Activated CD4-positive, alpha-beta memory T cell treated with anti-CD3 and anti-CD28 coated beads for 36 hours (primary cell): ENCODE data around the gene MAP3K14. TPM values are rescaled to one million over a fixed set of nuclear protein-coding genes. Genes with fewer than 3 reads are reported as not detected.

ENCODE experiments used
- CTCF ChIA-PET: fragments of 350-600 bp; sonication (Branson Sonifier 250); formaldehyde crosslinking; loops from one replicate; lab custom pipeline; 2021; ENCODE audit warnings: antibody characterized with exemption, inconsistent platforms; lab: Charles Lee
- POLR2A ChIA-PET: fragments of 350-600 bp; sonication (Branson Sonifier 250); formaldehyde crosslinking; loops from one replicate; lab custom pipeline; 2021; ENCODE audit warnings: antibody characterized with exemption; lab: Charles Lee
- DNase-seq: peaks from one replicate; pipeline ENCODE4 v3.0.0-alpha.2; 2020
- H3K27ac Mint-ChIP-seq: one replicate; pipeline ENCODE4 v1.8.0; 2021; ENCODE audit warnings: mixed read lengths
- H3K27me3 Mint-ChIP-seq: one replicate; pipeline ENCODE4 v1.8.0; 2021; ENCODE audit warnings: mixed read lengths
- H3K36me3 Mint-ChIP-seq: one replicate; pipeline ENCODE4 v1.8.0; 2021; ENCODE audit warnings: mixed read lengths
- H3K4me1 Mint-ChIP-seq: one replicate; pipeline ENCODE4 v1.8.0; 2021; ENCODE audit warnings: low read depth, mixed read lengths
- H3K4me3 Mint-ChIP-seq: one replicate; pipeline ENCODE4 v1.8.0; 2021; ENCODE audit warnings: mild to moderate bottlenecking, mixed read lengths
- H3K9me3 Mint-ChIP-seq: one replicate; pipeline ENCODE4 v1.8.0; 2021; ENCODE audit warnings: mixed read lengths
- intact Hi-C: fragments of 100-400 bp; cut with micrococcal nuclease; formaldehyde crosslinking; loops from one replicate; pipeline ENCODE4 v1.15.1; 2023
- total RNA-seq, 2 experiments: library from RNA; stranded (reverse); gene quantifications; one replicate each; pipeline ENCODE4 v1.2.3, GENCODE V29; 2021

The MAP3K14 gene
- total RNA-seq, 2 experiments from 2014 or later, result 62.9 to 65.0 TPM

DNA sequence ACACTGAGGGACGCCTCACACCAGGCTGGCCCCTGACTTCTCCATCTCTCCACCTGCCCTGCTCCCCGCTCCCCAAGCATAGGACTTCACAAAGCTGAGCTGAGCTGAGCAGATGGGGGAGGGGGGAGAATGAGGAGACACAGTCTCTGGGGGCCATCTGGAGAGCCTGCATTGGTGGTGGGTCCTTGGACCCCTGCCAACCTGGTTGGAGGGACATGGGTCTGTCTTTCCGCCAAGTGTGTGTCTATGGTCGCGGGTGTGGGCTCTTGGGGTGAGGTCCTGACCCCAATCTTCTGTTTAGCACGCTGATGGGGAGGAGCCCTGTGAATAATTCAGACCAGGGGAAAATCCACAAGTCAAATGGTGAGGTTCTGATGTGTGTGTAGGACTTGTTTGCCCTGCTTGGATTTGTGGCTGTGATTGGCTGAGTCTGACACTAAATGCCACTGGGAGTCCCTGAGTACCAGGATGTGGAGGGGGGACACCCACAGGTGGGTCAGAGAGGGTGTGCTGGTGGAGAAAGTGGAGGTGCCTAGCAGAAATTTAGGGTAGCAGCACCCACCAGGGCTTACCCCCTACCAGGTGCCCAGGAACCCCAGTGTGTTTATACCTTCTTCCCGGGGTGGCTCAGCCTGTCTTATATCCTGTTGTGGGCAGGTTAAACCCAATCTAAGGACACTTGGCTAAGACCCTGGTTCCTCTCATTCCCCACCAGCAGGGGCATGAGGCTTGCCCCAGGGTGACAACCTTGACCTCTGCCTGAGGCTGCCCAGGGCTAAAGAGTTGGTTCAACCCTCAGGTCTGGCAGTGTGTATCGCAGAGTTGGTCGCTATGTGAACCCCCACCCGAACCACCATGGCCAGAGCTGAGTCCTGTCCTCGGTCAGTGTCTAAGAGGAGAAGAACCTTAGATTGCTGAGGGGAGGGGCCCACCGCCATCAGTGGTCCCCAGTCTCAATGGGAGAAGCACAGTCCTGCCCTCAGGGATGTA lies 93.0 kb downstream of the MAP3K14 start:
- ChIA-PET CTCF (interaction anchor here (0.6 to 13.8 kb wide), 5 partner anchors 9 to 88 kb away, joined by 3 to 488 read pairs (median 38); partner anchors contain the start of genes ACBD4 and HEXIM1), POLR2A (interaction anchor here (0.6 to 6.2 kb wide), 10 partner anchors 6 to 93 kb away, joined by 3 to 75 read pairs (median 25); partner anchors contain the start of genes HEXIM1 and MAP3K14)
- Mint-ChIP-seq H3K27me3 (no peaks in the 10 kb centered on the region), H3K9me3 (no peaks in the 10 kb centered on the region), H3K27ac (peak overlapping the region; percentile 100), H3K4me3 (peak overlapping the region; percentile 100), H3K36me3 (peaks cover 53% of the 10 kb centered on the region), H3K4me1 (peaks cover 55% of the 10 kb centered on the region)
- intact Hi-C loops, result loop anchor here (1.0 kb wide), 1 partner anchor 23 kb away; no protein-coding TSS in a partner anchor
- peak; percentile 82 for DNase-seq

DNA sequence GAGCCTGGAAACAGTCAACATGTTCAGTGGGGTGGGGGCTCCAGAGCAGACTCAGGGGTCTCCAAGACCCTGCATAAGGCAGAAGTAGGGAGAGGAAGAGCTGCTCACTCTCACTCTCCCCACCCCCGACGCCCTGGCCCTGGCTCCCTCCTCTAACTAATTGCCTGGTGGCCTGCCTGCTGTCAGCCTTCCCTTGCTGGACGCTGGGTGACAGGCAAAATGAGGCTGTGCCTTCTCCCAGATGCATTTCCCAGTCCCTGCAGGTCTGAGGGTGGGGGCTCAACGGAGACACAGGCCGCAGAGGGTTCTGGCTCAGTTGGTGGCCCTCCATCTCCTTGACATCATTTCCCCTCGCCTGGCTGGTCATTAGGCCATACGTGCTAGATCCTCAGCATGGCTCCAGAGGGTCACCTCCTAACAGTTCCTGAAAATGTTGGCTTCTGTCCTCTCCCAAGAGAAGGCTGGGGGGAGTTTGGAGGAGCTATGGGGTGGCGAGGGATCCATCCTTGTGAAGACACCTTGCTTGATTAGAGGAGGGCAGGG lies 93.8 kb downstream of the MAP3K14 start:
- POLR2A ChIA-PET, result interaction anchor here (0.6 to 6.2 kb wide), 9 partner anchors 7 to 94 kb away, joined by 3 to 75 read pairs (median 17); partner anchors contain the start of genes HEXIM1 and MAP3K14
- DNase-seq, result no peak
- no peaks in the 10 kb centered on the region for H3K9me3 Mint-ChIP-seq
- peak overlapping the region; percentile 100 for H3K27ac Mint-ChIP-seq
- CTCF ChIA-PET, result interaction anchor here (0.6 to 13.8 kb wide), 5 partner anchors 10 to 88 kb away, joined by 3 to 488 read pairs (median 4); partner anchors contain the start of gene ACBD4
- H3K36me3 Mint-ChIP-seq, result peaks cover 56% of the 10 kb centered on the region
- intact Hi-C loops, result loop anchor here (1.0 kb wide), 1 partner anchor 24 kb away; no protein-coding TSS in a partner anchor
- H3K4me1 Mint-ChIP-seq, result peaks cover 49% of the 10 kb centered on the region
- no peaks in the 10 kb centered on the region for H3K27me3 Mint-ChIP-seq
- peak overlapping the region; percentile 100 for H3K4me3 Mint-ChIP-seq

GRCh38 chr17:45222289-45222995 lies 94.4 kb downstream of the MAP3K14 start:
- H3K36me3 Mint-ChIP-seq, result peaks cover 59% of the 10 kb centered on the region

DNA sequence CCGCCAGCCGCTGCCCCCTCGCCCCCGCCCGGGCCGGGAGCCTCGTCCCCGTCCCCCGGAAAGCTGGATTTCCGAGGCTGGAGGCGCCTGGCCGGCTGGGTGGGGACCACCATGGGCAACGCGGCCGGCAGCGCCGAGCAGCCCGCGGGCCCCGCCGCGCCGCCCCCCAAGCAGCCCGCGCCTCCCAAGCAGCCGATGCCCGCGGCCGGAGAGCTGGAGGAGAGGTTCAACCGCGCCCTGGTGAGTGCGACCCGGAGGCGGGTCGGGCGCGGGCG lies 94.9 kb downstream of the MAP3K14 start:
- intact Hi-C loops, result no loop called here
- H3K27me3 Mint-ChIP-seq, result no peaks in the 10 kb centered on the region
- CTCF ChIA-PET, result interaction anchor here (0.8 to 13.8 kb wide), 6 partner anchors 11 to 163 kb away, joined by 3 to 488 read pairs (median 50); partner anchors contain the start of genes ACBD4 and HEXIM2
- peaks cover 63% of the 10 kb centered on the region for H3K36me3 Mint-ChIP-seq
- H3K4me3 Mint-ChIP-seq, result peak overlapping the region; percentile 100
- peaks cover 43% of the 10 kb centered on the region for H3K4me1 Mint-ChIP-seq
- no peak for DNase-seq
- POLR2A ChIA-PET, result interaction anchor here (0.7 to 6.2 kb wide), 11 partner anchors 8 to 170 kb away, joined by 3 to 75 read pairs (median 17); partner anchors contain the start of genes HEXIM1 and MAP3K14
- no peaks in the 10 kb centered on the region for H3K9me3 Mint-ChIP-seq
- H3K27ac Mint-ChIP-seq, result peak overlapping the region; percentile 100

More at GRCh38 chr17:45222289-45222995, 94.4 kb downstream of the MAP3K14 start:
- Mint-ChIP-seq H3K27me3 (no peaks in the 10 kb centered on the region), H3K27ac (peak overlapping the region; percentile 100), H3K4me3 (peak overlapping the region; percentile 100), H3K9me3 (no peaks in the 10 kb centered on the region), H3K4me1 (peaks cover 47% of the 10 kb centered on the region)
- peak; percentile 81 for DNase-seq
- POLR2A ChIA-PET, result interaction anchor here (0.7 to 6.2 kb wide), 12 partner anchors 8 to 170 kb away, joined by 3 to 75 read pairs (median 12); partner anchors contain the start of genes HEXIM1 and MAP3K14
- CTCF ChIA-PET, result interaction anchor here (0.6 to 13.8 kb wide), 8 partner anchors 11 to 87 kb away, joined by 3 to 488 read pairs (median 6); partner anchors contain the start of genes ACBD4 and HEXIM2
- intact Hi-C loops, result no loop called here

GRCh38 chr17:45221081-45222013 lies 95.5 kb downstream of the MAP3K14 start, which contains the start of gene FMNL1:
FMNL1 (plus strand) TSS chr17:45221885; CDS start chr17:45222125, 240 bp downstream.
- intact Hi-C loops, result no loop called here
- CTCF ChIA-PET, result interaction anchor here (0.7 to 13.8 kb wide), 11 partner anchors 12 to 164 kb away, joined by 3 to 488 read pairs (median 21); partner anchors contain the start of genes ACBD4 and HEXIM2
- H3K9me3 Mint-ChIP-seq, result no peaks in the 10 kb centered on the region
- H3K4me3 Mint-ChIP-seq, result peak within 1 kb of the TSS; percentile 100
- peaks cover 64% of the 10 kb centered on the region for H3K36me3 Mint-ChIP-seq
- no peaks in the 10 kb centered on the region for H3K27me3 Mint-ChIP-seq
- POLR2A ChIA-PET, result interaction anchor here (0.7 to 6.2 kb wide), 13 partner anchors 9 to 171 kb away, joined by 3 to 75 read pairs (median 6); partner anchors contain the start of genes HEXIM1 and MAP3K14
- peak; percentile 78 for DNase-seq
- H3K27ac Mint-ChIP-seq, result peak within 1 kb of the TSS; percentile 100
- peaks cover 41% of the 10 kb centered on the region for H3K4me1 Mint-ChIP-seq

DNA sequence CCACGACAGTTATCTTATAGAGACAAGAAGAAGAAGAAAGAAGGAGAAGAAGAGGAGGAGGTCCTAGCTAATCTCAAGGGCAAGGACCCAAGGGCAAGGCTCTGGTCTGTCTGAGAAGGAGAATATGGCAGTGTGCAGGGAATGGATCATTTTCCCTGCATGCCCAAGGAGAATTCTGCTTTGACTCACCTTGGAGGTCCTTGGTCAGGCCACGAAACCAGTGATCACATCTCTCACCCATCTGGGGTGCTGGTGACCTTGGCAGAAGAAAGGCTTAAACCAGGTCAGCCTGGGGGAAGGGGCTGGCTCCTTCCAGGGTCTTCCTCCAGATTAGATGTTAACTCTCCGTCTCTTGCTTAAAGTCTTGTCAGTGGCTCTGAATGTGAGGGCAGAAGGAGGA lies 96.7 kb downstream of the MAP3K14 start:
- intact Hi-C loops, result no loop called here
- ChIA-PET CTCF (interaction anchor here (0.6 to 13.8 kb wide), 28 partner anchors 13 to 172 kb away, joined by 3 to 488 read pairs (median 12); partner anchors contain the start of genes ACBD4, HEXIM1, MAP3K14 and PLCD3), POLR2A (interaction anchor here (0.8 to 5.8 kb wide), 7 partner anchors 10 to 97 kb away, joined by 3 to 75 read pairs (median 17); partner anchors contain the start of genes HEXIM1 and MAP3K14)
- H3K27me3 Mint-ChIP-seq, result no peaks in the 10 kb centered on the region
- peaks cover 63% of the 10 kb centered on the region for H3K36me3 Mint-ChIP-seq
- peak overlapping the region; percentile 81 for H3K4me3 Mint-ChIP-seq
- DNase-seq, result no peak
- peaks cover 36% of the 10 kb centered on the region for H3K4me1 Mint-ChIP-seq
- H3K9me3 Mint-ChIP-seq, result no peaks in the 10 kb centered on the region
- H3K27ac Mint-ChIP-seq, result peak overlapping the region; percentile 73

DNA sequence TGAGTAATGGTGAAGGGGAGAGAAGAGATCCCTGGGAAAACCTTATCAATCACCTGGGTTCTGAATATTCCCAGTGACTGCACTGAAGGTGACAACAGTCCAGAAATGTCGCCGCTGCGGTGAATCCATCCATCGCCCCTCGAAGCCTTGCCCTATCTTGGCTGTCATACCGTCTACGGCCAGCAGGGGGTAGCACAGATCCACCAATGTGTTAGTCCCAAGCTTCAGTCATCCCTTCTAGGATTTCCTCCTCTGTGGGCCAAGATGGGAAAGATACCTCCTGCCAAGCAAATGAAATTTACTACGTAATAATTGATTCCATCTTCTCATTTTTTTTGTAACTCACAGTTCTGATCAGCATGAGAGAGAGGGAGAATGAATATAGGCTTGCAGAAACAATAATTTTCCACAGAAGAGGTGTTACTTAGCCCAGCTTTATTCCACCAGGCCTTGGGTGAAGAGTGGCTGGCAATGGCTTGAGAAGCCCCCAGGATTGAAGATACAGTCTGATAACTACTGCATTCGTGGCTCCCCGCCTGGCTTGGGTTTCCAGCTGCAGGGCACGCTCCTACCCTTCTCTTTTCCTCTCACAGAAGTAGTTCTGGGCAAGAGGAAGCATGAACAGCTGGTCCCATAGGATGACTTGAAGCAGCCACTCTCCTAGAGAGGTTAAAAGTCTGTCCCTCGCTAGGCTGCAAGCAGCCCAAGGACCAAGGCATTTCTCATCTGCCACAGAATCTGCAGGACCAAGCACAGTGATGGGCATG lies 97.7 kb downstream of the MAP3K14 start:
- Mint-ChIP-seq H3K27ac (peak overlapping the region; percentile 73), H3K4me1 (peaks cover 30% of the 10 kb centered on the region), H3K36me3 (peaks cover 60% of the 10 kb centered on the region), H3K4me3 (peak overlapping the region; percentile 81), H3K9me3 (no peaks in the 10 kb centered on the region), H3K27me3 (no peaks in the 10 kb centered on the region)
- ChIA-PET POLR2A (interaction anchor here (0.6 to 5.8 kb wide), 9 partner anchors 11 to 102 kb away, joined by 3 to 75 read pairs (median 4); no protein-coding TSS in a partner anchor), CTCF (interaction anchor here (0.9 to 13.8 kb wide), 41 partner anchors 11 to 209 kb away, joined by 3 to 488 read pairs (median 9); partner anchors contain the start of genes ACBD4, HEXIM1, HEXIM2 and MAP3K14)
- DNase-seq, result peak; percentile 91
- intact Hi-C loops, result loop anchor here (1.0 to 2.0 kb wide), 4 partner anchors 16 to 166 kb away; partner anchors contain the start of gene SPATA32
